ENCODE results near the gene OSBPL10. TPM values are rescaled to one million over a fixed set of nuclear protein-coding genes. Genes with fewer than 3 reads are reported as not detected.

OSBPL10 gene
- polyA plus RNA-seq, 3 donors from 2014 or later = 0.19 to 0.50 TPM; not detected in 1

GRCh38 chr3:31978553-31978952, 2.5 kb downstream of the OSBPL10 start:
- Mint-ChIP-seq H3K4me3 (no peak overlapping the region), H3K4me1 (peaks cover 10 to 15% of the 10 kb centered on the region in 2 donors), H3K27me3 (ENCODE audit: low read depth in 3 of 3) (peaks cover 15 to 25% (median 19%) of the 10 kb centered on the region in 3 donors), H3K9me3 (peaks cover 0 to 2% (median 0%) of the 10 kb centered on the region in 6 donors), H3K36me3 (no peaks in the 10 kb centered on the region), H3K27ac (no peak overlapping the region)
- no peak for DNase-seq

DNA sequence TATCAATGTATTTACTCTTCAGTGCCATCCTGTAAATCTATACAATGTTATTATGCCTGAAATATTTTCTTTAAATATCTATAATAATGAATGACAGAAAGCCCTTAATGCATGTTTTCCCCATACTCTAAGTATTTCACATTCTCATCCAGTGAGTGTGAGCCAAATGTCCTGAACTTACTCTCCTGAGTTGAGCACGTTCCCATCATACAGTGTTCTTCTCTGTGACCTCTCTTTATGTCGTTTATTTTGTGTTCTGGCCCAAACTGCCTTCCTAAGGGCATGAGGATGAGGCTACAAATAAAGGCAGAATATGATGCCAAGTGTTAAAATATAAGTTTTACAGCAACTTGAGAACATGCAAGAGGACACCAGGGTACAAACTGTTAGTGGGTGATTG, 3.3 kb downstream of the OSBPL10 start:
- DNase-seq = no peak
- Mint-ChIP-seq H3K4me3 (no peak overlapping the region), H3K36me3 (no peaks in the 10 kb centered on the region), H3K4me1 (peaks cover 10 to 15% of the 10 kb centered on the region in 2 donors), H3K27me3 (ENCODE audit: low read depth in 3 of 3) (peaks cover 15 to 26% (median 18%) of the 10 kb centered on the region in 3 donors), H3K9me3 (peaks cover 0 to 2% (median 0%) of the 10 kb centered on the region in 6 donors), H3K27ac (no peak overlapping the region)

GRCh38 chr3:31976302-31976701, 4.8 kb downstream of the OSBPL10 start:
- Mint-ChIP-seq H3K36me3 (no peaks in the 10 kb centered on the region), H3K4me1 (peaks cover 8 to 10% of the 10 kb centered on the region in 2 donors), H3K27ac (no peak overlapping the region), H3K27me3 (ENCODE audit: low read depth in 3 of 3) (peaks cover 12 to 19% (median 15%) of the 10 kb centered on the region in 3 donors), H3K9me3 (peaks cover 0 to 2% (median 0%) of the 10 kb centered on the region in 6 donors), H3K4me3 (no peak overlapping the region)
- no peak for DNase-seq

GRCh38 chr3:31974964-31975363, 6.1 kb downstream of the OSBPL10 start:
- DNase-seq = no peak
- Mint-ChIP-seq H3K9me3 (peaks cover 0 to 2% (median 0%) of the 10 kb centered on the region in 6 donors), H3K4me1 (peaks cover 4 to 9% of the 10 kb centered on the region in 2 donors), H3K4me3 (no peak overlapping the region), H3K27ac (no peak overlapping the region), H3K36me3 (no peaks in the 10 kb centered on the region), H3K27me3 (ENCODE audit: low read depth in 3 of 3) (peaks cover 10 to 16% (median 15%) of the 10 kb centered on the region in 3 donors)

- H3K27ac Mint-ChIP-seq = no peak overlapping the region
- H3K4me3 Mint-ChIP-seq = no peak overlapping the region
- H3K4me1 Mint-ChIP-seq = peaks cover 2 to 4% of the 10 kb centered on the region in 2 donors
- H3K36me3 Mint-ChIP-seq = no peaks in the 10 kb centered on the region
- H3K27me3 Mint-ChIP-seq (ENCODE audit: low read depth in 3 of 3) = peaks cover 7 to 13% (median 13%) of the 10 kb centered on the region in 3 donors
- no peaks in the 10 kb centered on the region for H3K9me3 Mint-ChIP-seq
- no peak for DNase-seq
Observed at GRCh38 chr3:31974471-31974870, 6.6 kb downstream of the OSBPL10 start.

DNA sequence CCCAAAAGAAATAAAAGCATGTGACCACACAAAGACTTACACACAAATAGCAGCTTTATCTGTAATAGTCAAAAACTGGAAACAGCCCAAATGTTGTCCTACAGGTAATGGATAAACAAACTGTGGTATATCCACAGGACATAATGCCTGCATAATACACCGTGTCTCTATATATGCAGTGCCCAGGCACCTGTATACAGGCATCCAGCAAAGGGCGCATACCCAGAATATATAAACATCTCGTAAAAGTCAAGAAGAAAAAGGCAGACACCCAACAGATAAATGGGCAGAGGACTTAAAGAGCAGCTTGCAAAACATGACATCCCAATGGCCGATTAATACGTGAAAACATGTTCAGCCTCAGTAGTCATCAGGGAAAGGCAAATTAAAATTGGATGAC, 7.2 kb downstream of the OSBPL10 start:
- Mint-ChIP-seq H3K27ac (no peak overlapping the region), H3K4me1 (no peaks in the 10 kb centered on the region), H3K27me3 (ENCODE audit: low read depth in 3 of 3) (peaks cover 4 to 8% (median 7%) of the 10 kb centered on the region in 3 donors), H3K9me3 (no peaks in the 10 kb centered on the region), H3K4me3 (no peak overlapping the region), H3K36me3 (no peaks in the 10 kb centered on the region)
- no peak for DNase-seq

DNA sequence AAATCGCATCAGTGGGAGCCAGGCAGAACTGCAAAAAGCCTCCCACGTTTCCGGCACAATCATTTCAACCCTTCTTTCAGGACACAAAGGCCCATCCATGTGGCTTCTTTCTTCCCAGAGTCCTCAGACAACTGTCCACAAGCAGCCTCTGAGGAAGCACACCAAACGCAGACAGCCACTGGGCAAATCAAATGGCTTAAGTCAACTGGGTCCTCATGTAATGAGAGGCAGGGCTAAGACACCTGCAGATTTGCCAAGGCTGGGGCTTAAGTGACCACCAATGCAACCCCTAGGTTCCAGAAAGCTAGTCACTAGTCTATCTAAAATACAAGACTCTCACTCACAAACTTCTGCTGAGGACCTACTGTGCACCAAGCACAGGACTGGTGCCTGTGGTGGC, 8.0 kb downstream of the OSBPL10 start:
- H3K27me3 Mint-ChIP-seq (ENCODE audit: low read depth in 3 of 3) = peaks cover 2 to 5% (median 4%) of the 10 kb centered on the region in 3 donors
- H3K36me3 Mint-ChIP-seq = no peaks in the 10 kb centered on the region
- H3K27ac Mint-ChIP-seq = no peak overlapping the region
- H3K4me3 Mint-ChIP-seq = no peak overlapping the region
- no peaks in the 10 kb centered on the region for H3K9me3 Mint-ChIP-seq
- DNase-seq = no peak
- H3K4me1 Mint-ChIP-seq = no peaks in the 10 kb centered on the region

DNA sequence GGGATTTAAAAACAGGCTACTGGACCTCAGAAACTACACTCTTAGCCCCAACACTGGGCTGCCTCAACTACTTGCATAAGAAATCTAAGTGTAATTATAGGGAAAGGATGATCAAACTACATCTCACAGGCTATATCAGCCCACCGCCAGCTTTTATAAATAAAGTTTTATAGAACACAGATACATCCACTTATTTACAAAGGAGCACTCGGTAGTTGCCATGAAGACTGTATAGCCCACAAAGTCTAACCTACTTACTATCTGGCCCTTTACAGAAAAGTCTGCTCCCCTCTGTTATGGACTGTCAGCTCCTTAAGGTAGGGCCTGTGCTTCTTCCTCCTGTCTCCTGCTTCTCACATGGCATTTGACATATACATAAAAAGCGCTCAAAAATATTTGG, 9.5 kb downstream of the OSBPL10 start:
- no peaks in the 10 kb centered on the region for H3K4me1 Mint-ChIP-seq
- no peaks in the 10 kb centered on the region for H3K9me3 Mint-ChIP-seq
- no peak overlapping the region for H3K27ac Mint-ChIP-seq
- DNase-seq = no peak
- H3K36me3 Mint-ChIP-seq = no peaks in the 10 kb centered on the region
- H3K4me3 Mint-ChIP-seq = no peak overlapping the region
- peaks cover 2 to 4% (median 3%) of the 10 kb centered on the region in 3 donors for H3K27me3 Mint-ChIP-seq (ENCODE audit: low read depth in 3 of 3)

- Mint-ChIP-seq H3K4me1 (no peaks in the 10 kb centered on the region), H3K36me3 (no peaks in the 10 kb centered on the region), H3K27me3 (ENCODE audit: low read depth in 3 of 3) (peaks cover 2 to 3% (median 2%) of the 10 kb centered on the region in 3 donors), H3K27ac (no peak overlapping the region), H3K9me3 (no peaks in the 10 kb centered on the region), H3K4me3 (no peak overlapping the region)
- no peak for DNase-seq
Observed at GRCh38 chr3:31968927-31969418, 12.1 kb downstream of the OSBPL10 start.

GRCh38 chr3:31968369-31968926, 12.6 kb downstream of the OSBPL10 start:
- Mint-ChIP-seq H3K4me1 (no peaks in the 10 kb centered on the region), H3K36me3 (no peaks in the 10 kb centered on the region), H3K4me3 (no peak overlapping the region), H3K27me3 (ENCODE audit: low read depth in 3 of 3) (peaks cover 2 to 3% (median 2%) of the 10 kb centered on the region in 3 donors), H3K27ac (no peak overlapping the region), H3K9me3 (no peaks in the 10 kb centered on the region)
- no peak for DNase-seq

- Mint-ChIP-seq H3K27me3 (ENCODE audit: low read depth in 3 of 3) (peaks cover 0 to 3% (median 2%) of the 10 kb centered on the region in 3 donors), H3K4me3 (no peak overlapping the region), H3K9me3 (no peaks in the 10 kb centered on the region), H3K36me3 (no peaks in the 10 kb centered on the region), H3K27ac (no peak overlapping the region), H3K4me1 (no peaks in the 10 kb centered on the region)
- DNase-seq = no peak
Observed at GRCh38 chr3:31967592-31967991, 13.5 kb downstream of the OSBPL10 start.

DNA sequence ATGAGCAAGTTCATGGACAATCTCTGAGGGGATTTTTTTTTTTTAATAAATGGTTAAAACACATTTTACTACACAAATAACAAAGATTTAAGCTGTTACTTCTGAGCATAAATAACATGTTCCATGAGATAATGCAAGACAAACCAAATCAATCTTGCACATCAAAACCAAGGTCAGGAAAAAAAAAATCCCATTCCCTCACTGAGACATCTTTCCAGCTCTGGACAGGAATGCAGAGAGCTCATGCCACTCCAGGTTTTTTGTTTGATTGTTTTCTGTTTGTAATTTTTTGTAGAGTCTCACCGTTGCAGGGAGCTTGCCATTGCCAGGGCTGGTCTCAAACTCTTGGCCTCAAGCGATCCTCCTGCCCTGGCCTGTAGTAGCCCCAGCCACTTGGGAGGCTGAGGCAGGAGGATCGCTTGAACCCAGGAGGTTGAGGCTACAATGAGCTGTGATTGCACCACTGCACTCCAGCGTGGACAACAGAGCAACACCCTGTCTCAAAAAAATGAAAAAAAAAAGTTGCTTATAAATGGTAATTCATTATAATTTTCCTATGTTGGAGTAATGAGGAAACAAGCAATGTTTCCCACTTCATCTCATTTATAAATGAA, 14.0 kb downstream of the OSBPL10 start:
- no peaks in the 10 kb centered on the region for H3K36me3 Mint-ChIP-seq
- no peak overlapping the region for H3K4me3 Mint-ChIP-seq
- no peaks in the 10 kb centered on the region for H3K4me1 Mint-ChIP-seq
- peaks cover 0 to 3% (median 0%) of the 10 kb centered on the region in 3 donors for H3K27me3 Mint-ChIP-seq (ENCODE audit: low read depth in 3 of 3)
- no peaks in the 10 kb centered on the region for H3K9me3 Mint-ChIP-seq
- DNase-seq = no peak
- H3K27ac Mint-ChIP-seq = no peak overlapping the region

- no peaks in the 10 kb centered on the region for H3K4me1 Mint-ChIP-seq
- no peaks in the 10 kb centered on the region for H3K36me3 Mint-ChIP-seq
- no peak for DNase-seq
- no peak overlapping the region for H3K27ac Mint-ChIP-seq
- no peak overlapping the region for H3K4me3 Mint-ChIP-seq
- peaks cover 0 to 3% (median 2%) of the 10 kb centered on the region in 3 donors for H3K27me3 Mint-ChIP-seq (ENCODE audit: low read depth in 3 of 3)
- H3K9me3 Mint-ChIP-seq = no peaks in the 10 kb centered on the region
Observed at GRCh38 chr3:31962801-31963205, 18.3 kb downstream of the OSBPL10 start.

GRCh38 chr3:31960793-31961431, 20.1 kb downstream of the OSBPL10 start:
- peak overlapping the region in 1 of 6 donors; percentile 26 for H3K27ac Mint-ChIP-seq
- H3K27me3 Mint-ChIP-seq (ENCODE audit: low read depth in 3 of 3) = peaks cover 0 to 4% (median 3%) of the 10 kb centered on the region in 3 donors
- no peak overlapping the region for H3K4me3 Mint-ChIP-seq
- H3K9me3 Mint-ChIP-seq = no peaks in the 10 kb centered on the region
- no peaks in the 10 kb centered on the region for H3K4me1 Mint-ChIP-seq
- DNase-seq = no peak
- H3K36me3 Mint-ChIP-seq = no peaks in the 10 kb centered on the region

Measured in immature natural killer cell (primary cell).